Measurements from ENCODE around the gene GFOD1.
"Not testable (repeated sequence)": the region's sequence is repeated elsewhere in the genome, so short reads cannot be mapped to it uniquely, and the experiment has no call there.

GFOD1 gene

DNA sequence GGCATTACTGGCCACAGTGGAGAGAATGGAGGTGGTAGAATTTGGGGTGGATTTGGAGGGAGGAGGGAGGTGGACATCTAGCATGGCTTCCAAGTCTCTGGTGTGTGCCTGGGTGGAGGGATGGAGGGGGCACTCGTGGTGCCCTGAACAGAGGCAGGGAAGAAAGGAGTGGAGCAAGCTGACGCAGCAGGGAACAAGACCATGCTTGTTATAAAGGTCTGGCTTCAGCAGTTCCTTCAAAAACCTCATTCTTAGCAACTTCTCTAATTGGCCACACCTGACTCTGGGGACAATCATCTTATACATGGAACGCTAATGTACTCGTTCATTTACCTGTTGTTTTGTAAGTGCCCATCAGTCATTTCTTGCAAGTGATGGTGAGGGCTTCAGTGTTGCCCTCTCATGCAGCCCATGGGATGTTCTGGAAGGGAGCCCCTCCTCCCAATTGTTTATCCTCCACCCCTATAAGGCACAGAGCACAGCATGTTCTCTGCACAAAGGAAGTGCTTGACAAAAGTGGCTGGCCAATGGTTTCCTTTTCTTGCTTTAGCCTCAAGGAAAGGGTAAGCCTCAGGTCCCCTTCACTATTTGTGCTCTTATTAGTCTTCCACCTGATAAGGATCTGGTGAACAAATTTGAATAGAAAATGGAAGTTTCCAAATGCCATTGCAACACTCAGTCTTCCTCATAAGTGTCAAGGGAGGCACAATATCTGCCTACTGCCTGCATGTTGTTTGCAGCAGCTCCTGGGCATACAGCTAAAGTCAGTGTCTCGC, 39.3 kb downstream of the GFOD1 start:
- no peak for DNase-seq (ENCODE audit: low spot score)
- TF ChIP-seq CTCF (IDR thresholded peaks at IDR 0.05; ENCODE audit: extremely low read depth, insufficient read depth, missing control alignments), result no peak
- in situ Hi-C loops (cut with MboI; ENCODE audit: low pct_unique_long_range_greater_than_20kb, low sequenced_read_pairs, unreplicated experiment), result no loop called here

- no peak for TF ChIP-seq CTCF (IDR thresholded peaks at IDR 0.05; ENCODE audit: extremely low read depth, insufficient read depth, missing control alignments)
- in situ Hi-C loops (cut with MboI; ENCODE audit: low pct_unique_long_range_greater_than_20kb, low sequenced_read_pairs, unreplicated experiment), result no loop called here
- no peak for DNase-seq (ENCODE audit: low spot score)
Measured at GRCh38 chr6:13446381-13446780, 41.0 kb downstream of the GFOD1 start.

DNA sequence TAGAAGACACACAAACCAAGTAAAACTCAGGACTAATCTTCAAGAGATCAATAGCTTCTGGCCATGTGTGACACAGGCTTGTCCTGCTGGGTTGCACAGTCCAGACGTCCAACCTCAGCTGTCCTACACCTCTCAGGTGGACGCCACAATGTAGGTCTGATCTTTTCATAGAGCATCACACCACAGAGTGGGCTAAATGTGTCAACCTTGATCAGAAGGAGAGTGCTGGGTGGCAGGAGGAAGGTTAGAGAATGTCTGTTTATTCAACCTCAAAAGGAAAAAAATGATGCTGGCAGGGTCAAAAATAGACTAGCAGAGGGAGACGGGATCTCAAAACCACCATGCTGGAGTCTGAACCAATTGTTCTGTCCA, 41.7 kb downstream of the GFOD1 start:
- no peak for DNase-seq (ENCODE audit: low spot score)
- TF ChIP-seq CTCF (IDR thresholded peaks at IDR 0.05; ENCODE audit: extremely low read depth, insufficient read depth, missing control alignments), result no peak
- in situ Hi-C loops (cut with MboI; ENCODE audit: low pct_unique_long_range_greater_than_20kb, low sequenced_read_pairs, unreplicated experiment), result no loop called here

GRCh38 chr6:13445005-13445743, 42.2 kb downstream of the GFOD1 start:
- in situ Hi-C loops (cut with MboI; ENCODE audit: low pct_unique_long_range_greater_than_20kb, low sequenced_read_pairs, unreplicated experiment), result no loop called here
- TF ChIP-seq CTCF (IDR thresholded peaks at IDR 0.05; ENCODE audit: extremely low read depth, insufficient read depth, missing control alignments), result no peak
- no peak for DNase-seq (ENCODE audit: low spot score)

- in situ Hi-C loops (cut with MboI; ENCODE audit: low pct_unique_long_range_greater_than_20kb, low sequenced_read_pairs, unreplicated experiment), result no loop called here
- no peak for DNase-seq (ENCODE audit: low spot score)
- TF ChIP-seq CTCF (IDR thresholded peaks at IDR 0.05; ENCODE audit: extremely low read depth, insufficient read depth, missing control alignments), result no peak
Measured at GRCh38 chr6:13444604-13445003, 42.8 kb downstream of the GFOD1 start.

- DNase-seq (ENCODE audit: low spot score); in situ Hi-C loops (cut with MboI; ENCODE audit: low pct_unique_long_range_greater_than_20kb, low sequenced_read_pairs, unreplicated experiment): not testable (repeated sequence)
Measured at GRCh38 chr6:13443978-13444377, 43.4 kb downstream of the GFOD1 start.

GRCh38 chr6:13441778-13442177, 45.6 kb downstream of the GFOD1 start:
- in situ Hi-C loops (cut with MboI; ENCODE audit: low pct_unique_long_range_greater_than_20kb, low sequenced_read_pairs, unreplicated experiment), result no loop called here
- no peak for TF ChIP-seq CTCF (IDR thresholded peaks at IDR 0.05; ENCODE audit: extremely low read depth, insufficient read depth, missing control alignments)
- DNase-seq (ENCODE audit: low spot score), result no peak
